Embryonic facial prominence (tissue), 1 donor: ENCODE measurements around the gene DCC.

Experiments
- DNase-seq: peaks from one replicate; pipeline ENCODE4 v3.0.0-alpha.2; 2016; ENCODE audit errors: extremely low spot score

The DCC gene

DNA sequence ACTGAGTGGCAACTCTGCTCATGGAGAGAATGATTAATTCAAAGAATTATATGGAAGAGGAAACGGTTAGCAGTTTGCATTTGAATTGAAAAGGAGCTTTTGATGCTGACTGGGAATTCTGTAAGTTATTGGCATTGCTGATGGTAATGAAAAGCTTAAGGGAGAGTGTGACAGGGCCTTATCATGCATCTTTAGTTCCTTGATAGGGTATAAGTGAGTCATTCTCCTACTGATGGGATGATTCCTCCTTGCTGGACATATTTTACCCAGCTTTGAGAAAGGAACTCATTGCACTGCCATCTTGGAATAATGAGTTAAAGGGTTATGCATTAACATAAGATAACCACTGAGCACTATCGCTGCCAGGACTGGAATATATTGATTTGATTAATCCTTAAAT is 740.7 kb downstream of the DCC start:
- DNase-seq: no peak

DNA sequence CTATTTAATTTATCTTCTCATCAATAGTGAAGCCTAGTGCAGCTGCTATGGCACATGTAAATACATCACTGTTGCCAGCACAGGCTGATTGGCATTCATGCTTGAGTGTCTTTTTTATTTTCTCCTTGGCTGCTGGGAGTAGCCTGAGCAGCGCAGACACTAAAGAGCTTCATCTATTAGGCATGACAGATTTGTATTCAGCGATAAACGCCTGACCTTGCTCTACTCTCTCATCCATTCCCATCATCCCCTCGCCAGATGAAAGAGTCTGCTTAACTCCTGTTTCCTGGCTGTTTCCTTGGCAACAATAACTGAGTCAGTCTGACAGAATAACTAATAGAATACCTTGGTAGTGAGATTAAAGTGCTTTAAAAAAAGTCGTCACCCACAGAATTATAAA is 753.6 kb downstream of the DCC start:
- no peak for DNase-seq

DNA sequence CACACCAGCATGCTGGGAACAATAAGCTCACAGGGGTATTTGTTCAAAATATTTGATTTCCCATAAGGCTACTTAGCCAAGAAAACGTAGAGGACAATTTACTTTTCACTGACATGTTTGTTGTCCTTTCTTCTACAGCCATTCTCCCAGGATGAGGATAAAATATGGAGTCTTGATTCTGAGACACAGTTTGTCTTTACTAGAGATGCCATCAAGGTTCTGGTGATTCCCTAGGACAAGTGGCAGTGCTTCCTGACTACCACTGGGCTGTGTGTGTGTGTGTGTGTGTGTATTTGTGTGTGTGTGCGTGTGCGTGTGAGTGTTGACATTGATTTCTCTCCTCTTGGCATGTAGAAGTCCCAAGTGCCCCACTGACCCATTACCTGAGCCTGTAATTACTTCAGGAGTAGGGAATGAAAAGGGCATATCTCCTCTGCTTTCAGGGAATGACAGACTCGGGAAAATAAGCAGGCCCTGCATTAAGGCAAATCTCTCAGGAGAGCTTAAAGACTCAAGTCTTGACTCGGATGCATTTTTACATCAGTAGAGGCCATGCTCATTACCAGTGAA is 761.6 kb downstream of the DCC start:
- DNase-seq: no peak

DNA sequence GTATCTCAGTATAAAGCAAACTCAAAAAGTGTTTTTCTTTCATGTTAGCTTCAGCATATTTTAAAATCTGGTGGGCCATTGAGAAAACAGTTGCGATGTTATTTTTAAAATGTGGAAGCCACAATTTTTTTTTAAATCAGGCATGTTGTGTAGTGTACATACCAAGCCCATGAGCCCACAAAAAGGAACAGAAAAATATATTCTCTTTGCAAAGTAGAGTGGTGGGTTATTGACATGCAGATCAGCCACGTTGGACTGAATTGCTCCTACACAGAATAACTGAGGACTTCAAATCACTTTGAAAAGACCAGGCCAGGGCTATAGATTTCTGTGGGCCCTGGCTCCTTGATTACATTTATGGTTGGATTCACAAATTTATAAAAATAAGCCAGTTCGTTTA is 774.4 kb downstream of the DCC start:
- DNase-seq: no peak

DNA sequence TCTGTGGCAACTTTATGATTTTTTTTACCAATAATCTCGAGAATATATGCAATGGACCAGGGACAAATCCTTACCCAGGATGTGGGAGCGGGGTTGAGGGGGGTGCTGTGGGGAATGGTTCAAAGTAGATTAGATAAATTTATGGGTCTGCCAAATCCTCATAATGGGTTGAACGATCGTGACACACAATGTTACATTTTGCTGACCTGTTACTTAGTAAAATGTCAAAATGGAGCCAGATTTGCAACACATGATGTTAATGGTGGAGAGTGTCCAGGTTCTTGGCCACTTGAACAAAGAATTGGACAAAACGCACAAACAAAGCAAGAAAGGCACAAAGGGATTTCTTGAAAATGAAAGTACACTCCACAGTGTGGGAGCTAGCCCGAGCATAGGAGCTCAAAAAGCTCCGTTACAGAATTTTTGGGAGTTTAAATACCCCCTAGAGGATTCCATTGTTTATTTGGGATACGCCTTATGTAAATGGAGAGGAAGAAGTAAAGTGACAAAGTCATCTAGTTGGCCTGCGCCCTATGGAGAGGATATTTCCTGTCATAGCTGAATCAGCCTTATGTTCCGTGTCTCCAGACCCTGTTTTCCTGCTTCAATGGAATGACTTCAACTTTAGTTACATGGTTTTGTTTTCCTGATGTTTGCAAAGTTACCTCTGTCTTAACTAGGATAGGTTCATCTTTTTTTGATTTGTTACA is 776.0 kb downstream of the DCC start:
- no peak for DNase-seq

DNA sequence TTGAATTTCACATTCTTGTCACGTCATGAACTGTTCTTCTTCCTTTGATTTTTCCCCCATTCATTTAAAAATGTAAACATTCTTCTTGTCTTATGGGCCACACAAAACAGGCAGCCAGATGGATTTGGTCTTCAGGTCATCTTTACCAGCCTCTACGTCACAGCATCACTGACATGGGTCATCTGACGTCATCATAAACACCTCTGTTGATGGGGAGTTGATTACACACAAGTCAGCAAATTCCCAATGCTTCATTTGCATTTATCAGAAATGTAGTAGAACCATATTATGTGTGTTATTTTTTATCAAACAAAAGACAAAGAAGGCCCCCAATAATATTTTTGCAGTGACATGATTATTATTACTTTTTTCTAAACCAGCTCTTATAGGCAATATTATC is 777.9 kb downstream of the DCC start:
- no peak for DNase-seq

DNA sequence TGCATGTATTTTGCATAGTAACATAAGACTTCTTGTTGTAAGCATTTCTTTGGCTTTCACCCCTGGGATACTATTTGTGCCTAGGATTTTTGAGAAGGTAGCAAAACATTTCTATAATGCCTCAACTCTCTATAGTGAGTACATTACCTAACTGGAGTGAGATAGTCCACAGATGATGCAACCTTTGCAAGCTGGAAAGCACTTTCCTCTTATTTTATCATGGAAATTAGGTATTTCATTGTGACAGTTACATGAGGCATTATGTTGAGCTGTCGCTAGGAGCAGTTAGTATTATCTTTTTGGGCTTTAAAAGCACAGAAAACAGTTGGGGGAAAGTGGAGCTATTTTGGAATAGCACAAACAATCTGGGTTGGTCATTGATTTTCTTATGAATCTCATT is 786.2 kb downstream of the DCC start:
- no peak for DNase-seq

DNA sequence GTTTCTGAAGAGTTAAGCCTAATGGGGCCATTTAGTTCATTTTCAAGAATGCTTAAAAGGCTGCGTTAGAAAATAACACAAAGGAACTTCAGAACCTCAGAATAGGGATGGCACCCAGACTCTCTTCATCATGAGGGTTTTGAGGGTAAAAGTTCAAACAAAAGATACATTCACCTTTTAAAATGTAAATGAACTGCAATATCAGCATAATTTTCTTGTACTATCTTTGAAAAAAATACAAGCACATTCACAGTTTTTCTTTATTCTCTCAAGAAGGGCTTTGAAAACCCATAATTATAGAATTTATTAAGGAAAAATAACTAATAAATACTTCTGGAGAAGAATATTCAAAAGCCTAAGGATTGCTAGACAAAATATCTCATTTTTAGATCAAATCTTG is 791.0 kb downstream of the DCC start:
- no peak for DNase-seq

DNA sequence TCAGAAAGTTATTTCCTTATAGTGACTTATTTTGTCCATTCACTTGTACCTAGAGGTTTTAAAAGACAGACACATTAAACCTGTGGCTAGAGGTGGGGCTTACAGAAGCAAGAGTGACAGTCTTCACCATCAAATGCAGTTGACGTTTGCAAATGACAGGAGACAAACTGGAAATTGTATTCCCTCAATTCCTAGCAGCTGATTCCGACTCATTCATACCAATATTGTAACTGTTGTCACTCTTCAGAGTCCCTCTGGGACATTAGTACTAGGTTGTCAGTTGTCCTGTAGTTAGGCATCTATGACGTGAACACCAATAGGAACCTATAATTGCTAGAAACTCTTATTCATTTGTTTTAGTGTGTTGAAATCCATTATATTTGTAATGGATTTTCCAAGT is 794.7 kb downstream of the DCC start:
- DNase-seq: no peak

DNA sequence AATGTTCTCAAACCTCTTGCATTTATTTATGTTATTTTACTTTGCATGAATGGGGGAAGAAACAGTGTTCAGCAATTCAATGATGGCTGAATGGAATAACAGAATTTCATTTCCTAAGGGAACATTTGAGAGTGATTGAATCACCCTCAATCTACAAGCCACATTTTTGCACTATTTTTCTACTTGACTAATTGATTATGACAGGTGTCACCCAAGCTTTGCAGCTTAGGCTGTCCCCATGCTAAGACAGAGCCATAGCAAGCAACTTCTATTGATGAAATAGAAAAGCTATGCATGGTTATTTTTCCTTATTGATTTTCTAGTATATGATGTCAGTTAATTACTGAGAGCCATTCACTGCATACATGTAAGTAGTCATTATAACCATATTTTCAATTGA is 795.7 kb downstream of the DCC start:
- no peak for DNase-seq

DNA sequence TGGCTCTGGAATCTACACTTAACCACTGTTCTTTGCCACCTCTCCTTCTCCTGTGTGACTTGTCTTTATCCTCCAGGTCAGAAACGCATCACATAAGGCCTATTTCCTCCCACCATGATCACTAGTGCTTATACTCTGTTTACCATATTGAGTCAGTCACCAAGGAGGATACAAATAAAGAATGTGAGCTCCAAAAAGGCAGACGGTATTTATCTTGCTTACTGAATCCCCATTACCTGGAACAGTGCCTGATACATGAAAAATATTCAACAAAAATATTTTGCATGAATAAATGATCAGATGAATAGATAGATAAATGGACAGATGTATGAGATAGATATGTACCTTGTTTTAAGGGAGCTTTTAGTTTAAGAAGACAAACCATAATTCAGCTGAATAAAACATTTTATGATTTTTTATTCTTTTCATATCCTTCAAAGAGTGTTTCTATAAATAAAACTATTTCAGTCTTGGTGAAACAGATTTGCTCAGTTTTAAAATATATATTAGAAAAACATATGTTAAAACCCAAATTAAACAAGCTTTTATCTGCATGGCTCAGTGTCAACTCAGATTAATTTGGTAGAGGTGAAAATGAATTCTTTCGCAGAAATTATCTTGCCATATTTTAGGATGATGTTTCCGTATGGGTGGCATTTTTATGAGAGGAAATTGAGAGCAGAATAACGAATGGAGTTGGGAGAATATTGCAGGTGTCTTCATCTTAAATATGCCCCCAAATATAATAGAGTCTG is 799.9 kb downstream of the DCC start:
- DNase-seq: no peak

DNA sequence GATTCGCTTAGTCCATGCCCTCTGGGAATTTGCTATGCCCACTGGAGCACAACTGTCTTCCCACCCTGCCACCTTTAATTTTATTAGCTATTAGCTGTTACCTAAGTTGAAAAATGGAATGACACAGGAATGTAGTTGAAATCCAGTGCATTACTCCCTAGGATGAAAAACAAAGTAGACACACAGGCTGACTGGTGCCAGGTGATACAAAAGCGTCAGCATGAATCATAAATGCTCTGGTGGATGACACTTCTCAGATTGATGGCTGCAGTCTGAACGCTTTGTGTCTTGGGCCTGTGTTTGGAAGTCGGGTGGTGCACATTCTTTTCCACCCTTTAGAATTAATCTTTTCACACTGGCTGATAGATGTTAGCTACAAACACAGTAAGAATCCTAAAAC is 802.0 kb downstream of the DCC start:
- DNase-seq: no peak

DNA sequence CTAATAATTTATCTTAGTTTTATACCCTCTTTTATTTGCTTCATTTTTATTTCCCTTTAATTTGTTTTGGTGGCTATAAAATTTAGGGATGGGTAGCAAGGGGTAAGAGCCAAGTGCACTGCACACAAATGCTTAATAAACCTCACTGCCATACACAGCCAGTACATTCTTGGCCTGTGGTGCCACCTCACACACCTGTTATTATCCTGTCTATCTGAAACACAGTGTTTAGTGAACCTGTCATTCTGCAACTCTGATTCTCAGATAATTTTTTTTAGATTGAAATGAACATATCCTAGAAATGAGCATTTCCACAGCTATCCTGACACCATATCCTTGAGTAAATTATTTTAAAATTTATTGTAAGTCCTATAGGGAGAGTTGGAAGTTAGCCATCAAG is 807.5 kb downstream of the DCC start:
- DNase-seq: no peak

DNA sequence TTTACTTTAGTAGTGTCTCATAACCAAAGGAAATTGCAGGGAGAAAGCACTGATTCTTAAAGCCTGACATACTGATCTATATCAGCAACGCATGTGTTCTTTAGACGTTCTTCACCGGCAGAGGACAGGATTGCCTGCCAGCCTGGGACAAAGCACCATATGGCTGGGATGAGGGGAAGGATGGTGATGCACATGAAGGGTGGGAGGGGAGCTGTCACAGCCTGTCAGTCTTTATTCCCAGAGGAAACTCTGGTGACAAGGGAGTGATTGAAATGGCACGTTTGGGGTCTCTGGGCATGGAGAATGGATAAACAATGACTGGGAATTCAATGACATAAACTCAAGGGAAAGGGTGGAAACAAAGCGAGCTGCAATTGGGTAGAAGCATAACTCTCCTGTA is 808.1 kb downstream of the DCC start:
- no peak for DNase-seq

DNA sequence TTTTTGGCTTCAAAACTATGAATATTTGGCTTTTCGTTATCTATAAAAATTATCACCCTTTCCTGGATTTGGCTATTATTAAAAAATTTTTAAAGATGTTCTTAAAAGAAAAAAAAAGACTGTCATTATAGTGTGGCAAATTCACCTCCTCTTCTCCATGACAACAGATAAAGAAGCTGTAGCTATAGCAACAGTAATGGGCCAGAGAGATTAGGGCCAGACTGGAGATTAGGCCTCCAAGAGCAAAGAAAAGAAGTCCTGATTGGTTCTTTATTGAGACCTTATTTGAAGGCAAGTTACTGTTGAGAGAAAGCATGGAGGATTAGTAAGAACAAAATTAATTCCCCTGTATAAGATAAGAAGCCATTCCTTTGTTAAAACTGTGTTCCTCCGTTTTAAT is 812.5 kb downstream of the DCC start:
- DNase-seq: no peak

DNA sequence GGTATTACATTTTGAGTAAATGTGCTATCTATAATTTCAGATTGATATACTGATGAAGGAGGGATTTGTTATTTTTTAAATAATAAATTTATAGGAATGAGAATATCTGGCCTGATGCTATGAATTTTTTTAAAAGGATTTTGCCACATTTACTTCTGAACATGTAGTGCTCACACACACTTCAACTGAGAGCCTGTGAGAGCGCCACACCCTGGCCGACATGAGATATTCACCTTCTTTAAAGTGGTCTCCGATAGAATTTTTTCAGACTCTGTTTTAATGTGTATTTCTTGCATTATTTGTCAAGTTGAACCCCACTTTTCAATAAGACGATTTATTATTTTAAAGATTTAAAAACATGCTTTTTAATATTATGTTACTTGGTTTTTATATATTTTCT is 813.3 kb downstream of the DCC start:
- no peak for DNase-seq

DNA sequence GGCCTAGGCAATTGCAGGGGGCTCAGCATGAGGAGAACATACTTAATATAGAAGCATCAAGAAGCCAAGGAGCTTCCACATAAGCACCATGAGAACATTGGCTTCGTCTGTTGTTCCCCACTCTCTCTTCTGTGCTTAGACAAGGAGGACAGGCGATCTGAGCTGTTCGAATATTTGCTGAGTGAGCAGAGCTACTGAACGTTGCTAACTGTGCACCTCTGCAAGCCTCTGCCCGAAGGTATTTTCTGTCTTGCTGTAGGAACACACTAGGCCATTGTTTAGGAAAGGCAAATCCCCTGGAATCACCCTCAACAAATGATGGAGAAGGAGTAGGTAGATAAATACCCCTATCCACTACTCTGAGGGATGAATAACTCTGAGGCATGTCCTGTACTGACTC is 813.8 kb downstream of the DCC start:
- DNase-seq: no peak

DNA sequence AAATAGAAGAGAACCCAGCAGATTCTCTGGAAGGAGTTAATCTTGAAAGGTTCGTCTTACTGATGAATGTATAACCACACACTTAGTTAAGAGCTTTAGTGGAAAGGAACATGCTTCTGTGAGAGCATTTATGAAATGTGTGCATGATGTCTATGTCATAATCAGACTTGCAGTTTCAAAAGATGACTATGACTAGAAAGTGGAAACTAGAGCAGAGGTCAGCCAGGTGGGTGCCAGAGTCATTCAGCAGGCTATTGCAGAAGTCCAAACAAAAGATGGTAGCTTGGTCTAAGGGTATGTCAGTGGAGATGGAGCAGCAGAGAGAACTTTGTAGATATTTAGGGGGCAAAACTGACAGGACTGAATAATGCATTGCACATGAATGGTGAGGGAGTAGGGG is 825.8 kb downstream of the DCC start:
- DNase-seq: no peak

DNA sequence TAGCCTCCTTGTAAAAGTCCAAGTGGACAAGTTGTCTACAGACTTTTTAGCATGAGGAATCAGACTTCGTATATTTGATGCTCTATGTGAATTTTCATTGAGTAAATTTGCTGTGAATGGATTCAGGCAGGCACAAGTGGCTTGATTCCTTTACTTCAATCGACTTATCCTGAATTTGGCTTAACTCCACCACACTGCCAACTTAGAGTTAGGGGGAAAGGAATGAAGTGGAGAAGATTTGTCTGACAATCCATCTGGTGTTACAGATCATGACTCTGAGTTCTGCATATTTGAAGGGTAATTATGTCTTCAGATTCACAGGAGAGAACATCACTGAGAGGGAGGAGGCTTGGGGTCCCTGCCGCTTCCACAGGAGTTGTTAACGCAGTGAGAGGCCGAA is 829.3 kb downstream of the DCC start:
- no peak for DNase-seq

DNA sequence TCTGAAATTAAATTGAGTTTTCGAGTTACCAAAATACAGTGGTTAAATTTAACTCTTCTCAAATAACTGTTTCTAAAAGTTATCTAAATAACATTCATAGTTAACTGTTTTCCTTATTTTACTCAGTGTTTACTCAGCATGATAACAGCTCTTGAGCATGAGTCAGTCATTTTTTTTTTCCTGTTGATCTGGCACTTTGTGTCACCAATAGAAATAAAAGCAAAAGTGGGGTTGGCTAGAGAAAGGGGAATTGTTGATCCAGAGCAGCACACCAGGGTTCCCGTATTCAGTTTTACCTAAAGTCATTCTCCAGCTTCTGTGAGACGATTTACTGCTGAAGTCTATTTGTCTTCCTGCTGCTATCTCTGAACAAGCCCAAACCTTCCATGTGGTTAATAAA is 851.6 kb downstream of the DCC start:
- no peak for DNase-seq

DNA sequence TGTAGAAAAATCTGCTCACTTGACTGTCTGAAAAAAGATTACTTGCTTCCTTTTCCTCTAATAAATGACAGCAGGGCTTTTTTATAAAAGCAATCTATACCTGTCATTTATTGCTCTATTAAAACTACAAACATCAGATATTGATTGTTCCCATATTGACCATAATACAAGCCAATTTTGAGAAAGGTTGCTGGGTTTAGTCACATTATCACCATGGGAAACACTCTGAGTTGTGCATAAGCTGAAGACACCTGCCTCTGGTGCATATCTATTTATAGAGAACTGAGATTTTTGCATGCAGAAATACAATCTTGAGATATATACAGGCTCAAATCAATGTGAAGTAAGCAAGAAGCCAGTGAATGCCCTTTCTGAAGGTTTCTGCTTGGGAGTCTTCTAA is 853.9 kb downstream of the DCC start:
- DNase-seq: no peak

DNA sequence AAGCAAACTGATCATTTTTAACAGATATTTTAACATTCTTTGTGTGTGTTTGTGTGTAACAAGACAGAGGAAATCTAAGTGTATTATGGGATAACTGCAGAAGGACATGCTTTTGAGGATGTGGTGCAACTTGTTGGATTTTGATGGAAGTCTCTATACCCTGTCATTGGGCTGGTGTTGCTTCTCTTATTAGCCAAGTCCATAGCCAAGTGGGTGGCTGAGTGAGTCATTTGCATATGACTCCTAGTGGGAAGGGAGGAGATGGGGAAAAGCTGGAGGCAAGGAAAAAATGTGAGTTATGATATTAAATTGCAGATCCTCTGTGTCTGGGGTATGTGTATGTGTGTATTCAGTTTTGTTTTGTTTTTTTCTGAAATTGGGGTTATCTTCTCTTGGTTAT is 879.9 kb downstream of the DCC start:
- DNase-seq: no peak

DNA sequence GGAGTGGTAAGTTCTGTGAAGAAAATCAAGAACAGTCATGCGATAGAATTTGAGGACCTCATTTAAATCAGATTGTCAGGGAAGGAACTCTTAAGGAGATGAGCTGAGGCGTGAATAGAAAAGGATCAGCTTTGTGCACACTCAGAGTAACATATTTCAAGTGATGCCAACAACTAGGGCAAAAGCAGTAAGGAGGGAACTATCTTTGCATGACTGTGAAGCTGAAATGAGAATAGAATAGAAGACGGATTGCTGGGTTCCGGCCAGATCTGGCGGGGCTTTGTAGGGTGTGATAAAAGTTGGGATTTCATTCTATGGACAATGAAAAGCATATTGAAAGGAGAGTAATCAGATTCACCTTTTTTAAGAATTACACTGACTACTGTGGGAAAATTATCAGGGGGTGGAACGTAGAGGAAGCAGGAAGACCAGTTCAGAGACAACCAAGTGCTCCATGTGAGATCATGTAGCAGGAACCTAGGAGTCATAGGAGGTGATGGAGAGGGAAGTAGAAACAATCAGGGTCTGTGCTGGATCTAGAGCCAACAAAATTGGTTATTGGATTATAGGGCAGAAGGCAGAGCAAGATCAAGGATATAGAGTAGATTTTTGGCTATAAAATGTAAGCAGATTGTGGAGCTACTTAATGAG is 884.3 kb downstream of the DCC start:
- DNase-seq: no peak
